Adipocyte (in vitro differentiated cells): Measurements from ENCODE around the gene PSEN1.

Source experiments
- DNase-seq: peaks from one replicate; pipeline ENCODE4 v3.0.0-alpha.2; 2015; ENCODE audit warnings: low read depth
- H3K27me3 ChIP-seq: replicated peaks from 2 replicates; pipeline ENCODE4 v1.7.0; 2013; ENCODE audit warnings: mild to moderate bottlenecking, low read length, moderate library complexity; ENCODE audit not compliant: control insufficient read depth, insufficient read depth
- H3K36me3 ChIP-seq: 2 replicates; pipeline ENCODE4 v1.7.0; 2013; ENCODE audit warnings: low read length, mild to moderate bottlenecking, moderate library complexity; ENCODE audit not compliant: control insufficient read depth, insufficient read depth, severe bottlenecking
- H3K4me1 ChIP-seq: 2 replicates; pipeline ENCODE4 v1.7.0; 2013; ENCODE audit warnings: mild to moderate bottlenecking, low read length, moderate library complexity; ENCODE audit not compliant: control insufficient read depth, insufficient read depth
- H3K4me3 ChIP-seq: 2 replicates; pipeline ENCODE4 v1.7.0; 2013; ENCODE audit warnings: mild to moderate bottlenecking, low read length, moderate library complexity
- H3K9ac ChIP-seq: 2 replicates; pipeline ENCODE4 v1.7.0; 2013; ENCODE audit warnings: mild to moderate bottlenecking, low read length, moderate library complexity
- H3K9me3 ChIP-seq: 2 replicates; pipeline ENCODE4 v1.7.0; 2013; ENCODE audit warnings: mild to moderate bottlenecking, low read length, moderate library complexity; ENCODE audit not compliant: control insufficient read depth

Gene PSEN1

DNA sequence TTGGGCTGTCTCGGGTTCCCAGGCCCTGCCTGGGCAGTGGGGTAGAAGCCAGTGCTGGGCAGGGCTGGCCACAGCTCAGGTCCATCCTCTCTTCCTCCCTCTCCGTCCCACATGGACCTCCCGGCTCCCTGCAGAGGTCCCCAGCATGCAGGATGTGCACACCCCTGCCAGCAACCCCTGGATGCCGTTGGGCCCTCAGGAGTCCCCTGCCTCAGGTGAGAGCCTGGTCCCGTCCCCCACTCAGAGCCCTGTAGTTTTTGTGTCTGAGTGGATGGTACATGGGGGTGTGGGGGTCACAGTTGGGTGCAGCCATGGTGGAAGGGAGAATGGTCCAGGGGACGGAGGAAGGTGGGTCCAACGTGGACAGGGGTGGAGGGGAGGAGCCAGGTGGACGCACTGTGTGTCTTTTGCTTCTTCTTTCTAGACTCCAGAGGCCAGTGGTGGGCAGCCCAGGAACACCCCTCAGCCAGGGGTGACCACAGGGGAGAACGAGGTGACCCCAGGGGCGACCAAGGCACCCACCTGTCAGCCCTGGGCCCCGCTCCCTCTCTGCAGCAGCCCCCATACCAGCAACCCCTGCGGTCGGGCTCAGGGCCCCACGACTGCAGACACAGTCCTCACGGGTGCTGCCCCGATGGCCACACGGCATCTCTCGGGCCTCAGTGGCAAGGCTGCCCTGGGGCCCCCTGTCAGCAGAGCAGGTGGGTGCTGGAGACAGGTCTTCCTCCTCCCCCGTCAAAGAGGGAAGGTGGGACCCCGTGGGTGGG, 122.7 kb downstream of the PSEN1 start:
- DNase-seq, result no peak
- Histone ChIP-seq H3K9me3 (no peaks in the 10 kb centered on the region), H3K9ac (no peak overlapping the region), H3K27me3 (no peaks in the 10 kb centered on the region), H3K36me3 (no peaks in the 10 kb centered on the region), H3K4me3 (no peak overlapping the region), H3K4me1 (no peaks in the 10 kb centered on the region)

DNA sequence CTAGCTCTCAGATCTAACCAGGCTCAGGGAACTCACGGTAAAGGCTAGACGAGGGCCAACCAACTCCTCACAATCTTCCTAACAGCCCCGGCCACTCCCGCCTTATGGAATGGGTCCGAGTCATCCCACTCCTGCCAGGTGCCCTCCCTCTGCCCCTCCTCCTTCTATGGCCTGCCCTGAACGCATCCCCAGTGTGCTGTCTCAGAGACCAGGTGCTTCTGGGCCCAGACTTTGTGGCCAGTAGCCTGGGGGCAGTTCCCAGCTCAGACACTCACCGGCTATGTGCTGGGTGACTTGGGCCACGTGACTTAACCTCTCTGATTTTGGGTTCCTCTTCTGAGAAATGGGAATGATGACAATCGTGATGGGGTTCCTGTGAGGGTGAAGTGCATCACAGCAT, 123.5 kb downstream of the PSEN1 start:
- H3K4me3 ChIP-seq, result no peak overlapping the region
- H3K9ac ChIP-seq, result no peak overlapping the region
- DNase-seq, result no peak
- H3K36me3 ChIP-seq, result no peaks in the 10 kb centered on the region
- H3K9me3 ChIP-seq, result no peaks in the 10 kb centered on the region
- no peaks in the 10 kb centered on the region for H3K4me1 ChIP-seq
- H3K27me3 ChIP-seq, result no peaks in the 10 kb centered on the region

DNA sequence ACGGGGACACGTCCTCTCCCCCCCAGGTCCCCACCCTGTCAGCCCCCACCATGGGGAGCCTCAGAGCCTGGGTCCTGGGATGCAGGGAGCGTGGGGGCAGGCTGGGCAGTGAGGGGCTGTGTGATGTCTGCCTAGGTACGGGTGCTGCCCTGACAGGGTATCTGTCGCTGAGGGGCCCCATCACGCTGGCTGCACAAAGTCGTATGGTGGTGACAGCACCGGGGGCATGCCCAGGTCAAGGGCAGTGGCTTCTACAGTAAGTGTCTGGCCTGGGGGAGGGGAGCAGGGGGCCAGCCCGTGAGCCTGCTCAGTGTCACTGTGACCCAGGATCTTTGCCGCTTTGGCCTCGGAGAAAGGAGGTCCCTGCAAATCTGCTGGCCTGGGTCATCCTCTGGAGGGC, 124.3 kb downstream of the PSEN1 start:
- no peak for DNase-seq

DNA sequence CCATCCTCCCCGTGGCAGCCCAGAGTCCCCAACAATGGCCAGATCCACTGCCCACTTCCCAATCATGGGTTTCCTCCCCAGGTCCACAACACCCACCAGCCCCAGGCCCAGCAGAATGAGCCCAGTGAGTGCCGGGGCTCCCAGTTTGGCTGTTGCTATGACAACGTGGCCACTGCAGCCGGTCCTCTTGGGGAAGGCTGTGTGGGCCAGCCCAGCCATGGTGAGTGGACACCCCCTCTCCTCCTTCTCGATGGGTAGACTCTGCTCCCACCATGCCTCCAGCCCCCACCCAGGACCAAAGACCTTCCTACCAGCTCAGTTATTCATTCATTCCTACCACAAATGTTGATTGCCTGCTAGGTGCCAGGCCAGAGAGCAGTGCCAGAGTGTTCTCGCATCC, 124.8 kb downstream of the PSEN1 start:
- Histone ChIP-seq H3K4me3 (no peak overlapping the region), H3K36me3 (no peaks in the 10 kb centered on the region), H3K27me3 (no peaks in the 10 kb centered on the region), H3K9me3 (no peaks in the 10 kb centered on the region), H3K9ac (no peak overlapping the region), H3K4me1 (no peaks in the 10 kb centered on the region)
- no peak for DNase-seq

More for the DNA sequence above, 124.3 kb downstream of the PSEN1 start:
- H3K36me3 ChIP-seq, result no peaks in the 10 kb centered on the region
- H3K4me3 ChIP-seq, result no peak overlapping the region
- H3K27me3 ChIP-seq, result no peaks in the 10 kb centered on the region
- no peaks in the 10 kb centered on the region for H3K9me3 ChIP-seq
- H3K9ac ChIP-seq, result no peak overlapping the region
- H3K4me1 ChIP-seq, result no peaks in the 10 kb centered on the region

DNA sequence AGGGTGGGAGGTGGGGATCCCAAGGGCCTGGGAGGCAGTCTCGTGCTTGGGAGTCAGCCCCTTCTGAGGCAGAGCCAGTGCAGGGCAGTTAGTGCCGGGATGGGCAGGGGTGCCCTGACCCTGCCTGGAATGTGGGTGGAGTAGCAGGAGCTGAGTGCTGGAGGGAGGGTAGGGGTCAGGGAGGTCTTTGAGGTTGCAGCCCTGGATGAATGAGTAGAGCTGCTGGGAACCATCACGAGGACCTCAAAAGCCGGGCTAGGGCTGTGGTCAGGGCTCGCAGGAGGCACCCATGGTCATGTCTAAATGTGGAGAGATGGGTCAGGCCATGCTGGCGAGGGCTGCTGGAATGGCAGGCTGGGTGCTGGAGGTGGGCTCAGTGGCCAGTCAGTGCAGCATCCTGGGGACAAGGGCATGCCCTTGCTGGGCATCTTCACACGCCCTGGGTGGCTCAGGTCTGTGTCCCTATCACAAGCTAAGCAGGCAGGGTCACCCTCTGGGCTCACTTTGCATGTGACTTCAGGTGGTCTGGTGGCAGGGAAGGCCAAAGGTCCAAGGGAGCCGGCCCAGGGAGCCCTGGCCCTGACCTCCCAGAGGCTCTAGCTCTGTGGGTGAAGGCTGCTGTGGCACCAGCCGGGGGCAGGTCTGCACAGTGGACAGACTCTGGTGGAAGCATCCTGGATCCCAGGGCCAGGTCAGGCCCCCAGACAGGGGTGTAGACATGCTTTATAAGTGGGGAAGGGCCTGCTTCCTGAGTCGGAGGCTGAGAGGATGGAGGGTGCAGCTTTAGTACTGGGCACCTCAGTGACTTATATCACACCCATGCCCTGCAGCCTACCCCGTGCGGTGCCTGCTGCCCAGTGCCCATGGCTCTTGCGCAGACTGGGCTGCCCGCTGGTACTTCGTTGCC, 125.5 kb downstream of the PSEN1 start:
- no peak for DNase-seq
- H3K9ac ChIP-seq, result no peak overlapping the region
- no peaks in the 10 kb centered on the region for H3K36me3 ChIP-seq
- no peaks in the 10 kb centered on the region for H3K27me3 ChIP-seq
- H3K4me3 ChIP-seq, result no peak overlapping the region
- H3K4me1 ChIP-seq, result no peaks in the 10 kb centered on the region
- H3K9me3 ChIP-seq, result no peaks in the 10 kb centered on the region

DNA sequence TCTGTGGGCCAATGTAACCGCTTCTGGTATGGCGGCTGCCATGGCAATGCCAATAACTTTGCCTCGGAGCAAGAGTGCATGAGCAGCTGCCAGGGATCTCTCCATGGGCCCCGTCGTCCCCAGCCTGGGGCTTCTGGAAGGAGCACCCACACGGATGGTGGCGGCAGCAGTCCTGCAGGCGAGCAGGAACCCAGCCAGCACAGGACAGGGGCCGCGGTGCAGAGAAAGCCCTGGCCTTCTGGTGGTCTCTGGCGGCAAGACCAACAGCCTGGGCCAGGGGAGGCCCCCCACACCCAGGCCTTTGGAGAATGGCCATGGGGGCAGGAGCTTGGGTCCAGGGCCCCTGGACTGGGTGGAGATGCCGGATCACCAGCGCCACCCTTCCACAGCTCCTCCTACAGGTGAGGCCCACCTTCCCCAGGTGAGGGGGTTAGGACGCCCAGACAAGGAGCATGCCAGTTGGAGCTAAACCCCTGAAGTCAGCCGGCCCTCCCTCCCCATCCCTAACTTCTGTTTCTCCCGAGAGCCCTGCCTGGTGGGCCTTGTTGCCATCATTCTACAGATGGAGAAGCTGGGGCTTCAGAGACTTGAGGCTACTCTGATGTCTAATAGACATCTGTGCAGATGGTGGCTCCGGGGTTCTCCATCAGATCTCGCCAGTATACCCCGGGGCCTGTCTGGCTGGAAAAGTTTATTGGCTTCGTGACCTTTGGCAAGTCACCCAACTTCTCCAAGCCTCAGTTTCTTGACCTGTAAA, 126.3 kb downstream of the PSEN1 start:
- H3K4me1 ChIP-seq, result no peaks in the 10 kb centered on the region
- H3K27me3 ChIP-seq, result no peaks in the 10 kb centered on the region
- H3K36me3 ChIP-seq, result no peaks in the 10 kb centered on the region
- no peak overlapping the region for H3K4me3 ChIP-seq
- no peaks in the 10 kb centered on the region for H3K9me3 ChIP-seq
- DNase-seq, result no peak
- no peak overlapping the region for H3K9ac ChIP-seq

DNA sequence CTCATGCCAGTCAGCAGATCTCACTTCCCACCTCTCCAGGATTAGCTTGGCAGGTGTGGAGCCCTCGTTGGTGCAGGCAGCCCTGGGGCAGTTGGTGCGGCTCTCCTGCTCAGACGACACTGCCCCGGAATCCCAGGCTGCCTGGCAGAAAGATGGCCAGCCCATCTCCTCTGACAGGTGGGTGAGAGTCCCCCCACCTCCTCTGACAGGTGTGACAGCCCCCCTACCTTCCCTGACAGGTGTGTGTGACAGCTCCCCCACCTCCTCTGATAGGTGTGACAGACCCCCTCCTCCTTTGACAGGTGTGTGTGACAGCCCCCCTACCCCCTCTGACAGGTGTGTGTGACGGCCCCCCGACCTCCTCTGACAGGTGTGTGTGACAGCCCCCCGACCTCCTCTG, 127.3 kb downstream of the PSEN1 start:
- Histone ChIP-seq H3K9ac (no peak overlapping the region), H3K27me3 (no peaks in the 10 kb centered on the region), H3K4me1 (no peaks in the 10 kb centered on the region), H3K9me3 (no peaks in the 10 kb centered on the region), H3K36me3 (no peaks in the 10 kb centered on the region), H3K4me3 (no peak overlapping the region)
- no peak for DNase-seq

DNA sequence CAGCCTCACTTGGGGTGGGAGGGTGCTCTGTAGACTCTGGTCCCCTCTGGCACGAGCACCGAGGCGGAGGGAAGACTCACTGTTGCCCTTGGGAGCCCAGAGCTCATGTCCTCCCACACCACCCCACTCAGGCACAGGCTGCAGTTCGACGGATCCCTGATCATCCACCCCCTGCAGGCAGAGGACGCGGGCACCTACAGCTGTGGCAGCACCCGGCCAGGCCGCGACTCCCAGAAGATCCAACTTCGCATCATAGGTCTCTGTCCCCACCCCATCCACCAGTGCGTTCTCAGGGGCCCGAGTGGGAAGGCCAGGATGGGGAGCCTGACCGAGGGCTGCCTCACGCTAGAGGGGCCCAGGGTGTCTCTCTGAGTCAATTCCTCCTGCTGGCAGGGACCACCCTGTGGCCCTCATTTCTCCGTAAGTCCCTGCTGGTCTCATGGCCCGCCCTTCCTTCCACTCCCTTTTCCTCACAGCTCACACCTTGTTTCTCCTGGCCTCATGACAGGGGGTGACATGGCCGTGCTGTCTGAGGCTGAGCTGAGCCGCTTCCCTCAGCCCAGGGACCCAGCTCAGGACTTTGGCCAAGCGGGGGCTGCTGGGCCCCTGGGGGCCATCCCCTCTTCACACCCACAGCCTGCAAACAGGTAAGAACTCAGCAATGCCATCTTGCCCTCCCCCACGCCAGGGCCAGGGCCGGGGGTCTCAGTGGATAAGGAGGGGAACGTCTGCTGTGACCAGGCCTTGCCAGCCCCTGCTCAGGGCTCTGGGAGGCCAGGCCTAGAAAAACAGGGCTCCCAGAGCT, 128.0 kb downstream of the PSEN1 start:
- Histone ChIP-seq H3K9me3 (no peaks in the 10 kb centered on the region), H3K4me3 (no peak overlapping the region), H3K27me3 (no peaks in the 10 kb centered on the region), H3K4me1 (no peaks in the 10 kb centered on the region), H3K9ac (no peak overlapping the region), H3K36me3 (no peaks in the 10 kb centered on the region)
- DNase-seq, result no peak

DNA sequence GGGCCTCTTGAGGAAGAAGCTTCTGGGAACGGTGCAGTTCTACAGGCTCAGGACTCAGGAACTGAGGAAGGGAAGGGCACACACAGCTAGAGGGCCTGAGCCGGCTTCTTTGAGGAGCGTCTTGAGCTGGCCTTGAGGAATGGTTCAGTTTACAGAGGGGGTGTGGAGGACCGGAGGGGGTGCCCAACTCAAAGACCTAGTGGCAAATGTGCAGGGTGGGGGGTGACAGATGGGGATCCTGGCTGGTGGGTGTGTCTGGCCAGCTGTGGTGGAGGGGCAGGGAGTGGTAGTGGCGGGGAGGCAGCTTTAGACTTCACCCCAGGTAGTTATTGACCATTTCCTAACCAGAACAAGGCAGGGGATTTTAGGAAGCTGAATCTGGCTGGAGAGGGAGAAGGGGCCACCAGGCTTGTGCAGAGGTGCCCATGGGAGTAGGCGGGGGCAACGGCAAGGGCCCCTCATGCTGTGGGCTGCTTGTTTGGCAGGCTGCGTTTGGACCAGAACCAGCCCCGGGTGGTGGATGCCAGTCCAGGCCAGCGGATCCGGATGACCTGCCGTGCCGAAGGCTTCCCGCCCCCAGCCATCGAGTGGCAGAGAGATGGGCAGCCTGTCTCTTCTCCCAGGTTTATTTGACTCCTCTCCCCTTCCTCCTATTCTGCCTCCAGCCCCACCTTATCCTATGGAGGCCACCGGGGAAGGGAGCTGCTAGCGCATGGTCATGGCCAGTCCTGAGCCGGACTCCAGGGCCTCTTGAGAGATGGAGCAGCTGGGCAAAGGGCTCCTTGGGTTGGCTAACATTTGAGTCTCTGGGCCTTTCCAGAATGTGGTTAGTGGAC, 128.8 kb downstream of the PSEN1 start:
- Histone ChIP-seq H3K9ac (no peak overlapping the region), H3K9me3 (no peaks in the 10 kb centered on the region), H3K4me3 (no peak overlapping the region), H3K4me1 (peaks cover 8% of the 10 kb centered on the region), H3K27me3 (no peaks in the 10 kb centered on the region), H3K36me3 (no peaks in the 10 kb centered on the region)
- no peak for DNase-seq

DNA sequence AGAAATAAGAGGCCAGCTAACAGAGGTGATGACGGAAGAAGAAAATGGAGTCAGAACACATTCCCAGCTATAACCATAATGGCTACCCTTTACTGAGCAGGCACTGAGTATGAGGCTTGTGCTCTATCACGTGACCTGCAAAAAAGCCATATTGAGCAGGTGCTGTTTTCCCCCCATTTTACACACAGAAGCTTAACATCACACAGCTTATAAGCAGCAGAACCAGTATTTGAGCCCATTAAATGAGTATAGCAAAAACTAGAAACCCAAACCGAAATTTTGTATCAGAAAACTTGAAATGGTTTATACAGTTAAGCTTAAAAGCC, 129.4 kb downstream of the PSEN1 start:
- no peak for DNase-seq
- H3K36me3 ChIP-seq, result no peaks in the 10 kb centered on the region
- H3K27me3 ChIP-seq, result no peaks in the 10 kb centered on the region
- peaks cover 13% of the 10 kb centered on the region for H3K4me1 ChIP-seq
- H3K9me3 ChIP-seq, result no peaks in the 10 kb centered on the region
- no peak overlapping the region for H3K9ac ChIP-seq
- no peak overlapping the region for H3K4me3 ChIP-seq
